DMS114 treated with DMSO at 0.1 percent for 48 hours (cell line): ENCODE results near the gene GPR160.

Experiments
- DNase-seq: peaks from one replicate; lab custom pipeline; 2025; ENCODE audit not compliant: unreplicated experiment; lab: John Stamatoyannopoulos, UW

The GPR160 gene

GRCh38 chr3:170063691-170064090, 25.9 kb downstream of the GPR160 start:
- no peak for DNase-seq

GRCh38 chr3:170064108-170064507, 26.3 kb downstream of the GPR160 start:
- DNase-seq = no peak

- DNase-seq = no peak
Observed at GRCh38 chr3:170075441-170076091, 37.8 kb downstream of the GPR160 start.

GRCh38 chr3:170076715-170077238, 39.0 kb downstream of the GPR160 start:
- DNase-seq = no peak

GRCh38 chr3:170077361-170077760, 39.6 kb downstream of the GPR160 start:
- no peak for DNase-seq

- no peak for DNase-seq
Observed at GRCh38 chr3:170078620-170079281, 41.0 kb downstream of the GPR160 start.

- DNase-seq = no peak
Observed at GRCh38 chr3:170079536-170080165, 41.9 kb downstream of the GPR160 start.

- no peak for DNase-seq
Observed at GRCh38 chr3:170080605-170081004, 42.8 kb downstream of the GPR160 start.

- no peak for DNase-seq
Observed at GRCh38 chr3:170081079-170081741, 43.4 kb downstream of the GPR160 start.

GRCh38 chr3:170083343-170083742, 45.5 kb downstream of the GPR160 start:
- no peak for DNase-seq

GRCh38 chr3:170085396-170085795, 47.6 kb downstream of the GPR160 start:
- DNase-seq = no peak

- DNase-seq = no peak
Observed at GRCh38 chr3:170089862-170090600, 52.2 kb downstream of the GPR160 start.

GRCh38 chr3:170090601-170090981, 52.8 kb downstream of the GPR160 start:
- no peak for DNase-seq

- no peak for DNase-seq
Observed at GRCh38 chr3:170092907-170093306, 55.1 kb downstream of the GPR160 start.

- DNase-seq = no peak
Observed at GRCh38 chr3:170095771-170096170, 58.0 kb downstream of the GPR160 start.

GRCh38 chr3:170096342-170096741, 58.5 kb downstream of the GPR160 start:
- DNase-seq = no peak

GRCh38 chr3:170098753-170099152, 61.0 kb downstream of the GPR160 start:
- DNase-seq = no peak

- no peak for DNase-seq
Observed at GRCh38 chr3:170100944-170101343, 63.1 kb downstream of the GPR160 start.

GRCh38 chr3:170102431-170102830, 64.6 kb downstream of the GPR160 start:
- no peak for DNase-seq

- no peak for DNase-seq
Observed at GRCh38 chr3:170107941-170108340, 70.1 kb downstream of the GPR160 start.

GRCh38 chr3:170108955-170109354, 71.2 kb downstream of the GPR160 start:
- no peak for DNase-seq
